ENCODE results near the gene FAM47E. TPM values are rescaled to one million over a fixed set of nuclear protein-coding genes. Genes with fewer than 3 reads are reported as not detected.

FAM47E gene
- total RNA-seq, 1 experiment from 2014 or later = 2.0 TPM

DNA sequence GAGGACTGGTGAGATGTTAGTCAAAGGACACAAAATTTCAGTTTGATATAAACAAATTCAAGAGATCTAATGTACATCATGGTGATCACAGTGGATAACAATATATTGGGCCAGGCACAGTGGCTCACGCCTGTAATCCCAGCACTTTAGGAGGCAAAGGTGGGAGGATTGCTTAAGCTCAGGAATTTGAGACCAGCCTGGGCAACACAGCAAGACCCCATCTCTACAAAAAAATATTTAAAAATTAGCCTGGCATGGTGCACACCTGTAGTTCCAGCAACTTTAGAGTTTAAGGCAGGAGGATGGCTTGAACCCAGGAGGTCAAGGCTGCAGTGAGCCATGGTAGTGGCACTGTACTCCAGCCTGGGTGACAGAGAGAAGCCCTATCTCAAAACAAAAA lies 46.6 kb upstream of the FAM47E start:
- H2BK5ac ChIP-seq (ENCODE audit: insufficient read length, low read length) = no peak overlapping the region
- no peak overlapping the region for H3K27ac ChIP-seq (ENCODE audit: insufficient read length, low read depth, low read length)
- H2BK12ac ChIP-seq (ENCODE audit: insufficient read length, low read depth, low read length) = no peak overlapping the region
- H3K9me3 ChIP-seq (ENCODE audit: control insufficient read depth, low read depth, low read length) = no peaks in the 10 kb centered on the region
- DNase-seq = no peak
- no peak overlapping the region for H3K4me3 Mint-ChIP-seq
- H3K9ac ChIP-seq (ENCODE audit: extremely low read depth, insufficient read length, low read length) = no peak overlapping the region
- WGBS (ENCODE audit: extremely low coverage, insufficient read length, low lambda C conversion rate) = no CpG with 5 or more reads among the region's 1 CpG
- H3K36me3 Mint-ChIP-seq (ENCODE audit: insufficient read depth in 1 of 3, low read depth in 3 of 3) = no peaks in the 10 kb centered on the region; a peak in 1 of 7 replicates
- H2BK15ac ChIP-seq (ENCODE audit: low read depth, low read length) = no peak overlapping the region
- no peak overlapping the region for H2AFZ ChIP-seq (ENCODE audit: low read length)
- H2BK20ac ChIP-seq (ENCODE audit: low read depth, low read length, poor library complexity, severe bottlenecking) = no peak overlapping the region
- H3K79me1 ChIP-seq (ENCODE audit: insufficient read depth, low read depth, low read length, poor library complexity, severe bottlenecking) = no peaks in the 10 kb centered on the region
- H4K5ac ChIP-seq (ENCODE audit: insufficient read length, low read depth, low read length) = no peak overlapping the region
- no peaks in the 10 kb centered on the region for H3K9me3 Mint-ChIP-seq
- TF ChIP-seq, protein P1, sequence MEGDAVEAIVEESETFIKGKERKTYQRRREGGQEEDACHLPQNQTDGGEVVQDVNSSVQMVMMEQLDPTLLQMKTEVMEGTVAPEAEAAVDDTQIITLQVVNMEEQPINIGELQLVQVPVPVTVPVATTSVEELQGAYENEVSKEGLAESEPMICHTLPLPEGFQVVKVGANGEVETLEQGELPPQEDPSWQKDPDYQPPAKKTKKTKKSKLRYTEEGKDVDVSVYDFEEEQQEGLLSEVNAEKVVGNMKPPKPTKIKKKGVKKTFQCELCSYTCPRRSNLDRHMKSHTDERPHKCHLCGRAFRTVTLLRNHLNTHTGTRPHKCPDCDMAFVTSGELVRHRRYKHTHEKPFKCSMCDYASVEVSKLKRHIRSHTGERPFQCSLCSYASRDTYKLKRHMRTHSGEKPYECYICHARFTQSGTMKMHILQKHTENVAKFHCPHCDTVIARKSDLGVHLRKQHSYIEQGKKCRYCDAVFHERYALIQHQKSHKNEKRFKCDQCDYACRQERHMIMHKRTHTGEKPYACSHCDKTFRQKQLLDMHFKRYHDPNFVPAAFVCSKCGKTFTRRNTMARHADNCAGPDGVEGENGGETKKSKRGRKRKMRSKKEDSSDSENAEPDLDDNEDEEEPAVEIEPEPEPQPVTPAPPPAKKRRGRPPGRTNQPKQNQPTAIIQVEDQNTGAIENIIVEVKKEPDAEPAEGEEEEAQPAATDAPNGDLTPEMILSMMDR (conservative IDR thresholded peaks at IDR 0.05) = no peak
- H2AK5ac ChIP-seq (ENCODE audit: insufficient read length, low read length) = no peak overlapping the region
- no peak overlapping the region for H3T11ph ChIP-seq (ENCODE audit: low read length)
- no peak overlapping the region for H3K23ac ChIP-seq (ENCODE audit: insufficient read length, low read depth, low read length)
- no peak overlapping the region for H3K4ac ChIP-seq (ENCODE audit: low read depth, low read length)
- H3K14ac ChIP-seq (ENCODE audit: insufficient read depth, low read length) = no peak overlapping the region
- peaks cover 10 to 14% of the 10 kb centered on the region in 2 experiments for H3K4me1 Mint-ChIP-seq
- no peak overlapping the region for H2BK120ac ChIP-seq (ENCODE audit: low read depth, low read length, poor library complexity, severe bottlenecking)
- H3K4me2 ChIP-seq (ENCODE audit: insufficient read depth, insufficient read length, low read length) = no peak overlapping the region
- no peak overlapping the region for H3K18ac ChIP-seq (ENCODE audit: insufficient read length, low read depth, low read length)
- H4K91ac ChIP-seq (ENCODE audit: insufficient read length, low read depth, low read length) = no peak overlapping the region
- no peaks in the 10 kb centered on the region for H3K23me2 ChIP-seq (ENCODE audit: insufficient read length, low read depth, low read length, poor library complexity, severe bottlenecking)
- H3K56ac ChIP-seq (ENCODE audit: insufficient read length, low read depth, low read length) = no peak overlapping the region
- no peaks in the 10 kb centered on the region for H3K4me1 ChIP-seq (ENCODE audit: insufficient read depth, low read length)
- no peaks in the 10 kb centered on the region; the same call in 1 of the 2 replicates for H3K79me2 ChIP-seq (ENCODE audit: insufficient read depth, low read length)
- no peak overlapping the region for H4K8ac ChIP-seq (replicated peaks; ENCODE audit: insufficient read length, low read depth, low read length)
- no peak overlapping the region for H3K27ac Mint-ChIP-seq
- no peaks in the 10 kb centered on the region for H3K27me3 Mint-ChIP-seq (ENCODE audit: low read depth)
- no peaks in the 10 kb centered on the region for H4K20me1 ChIP-seq (ENCODE audit: control insufficient read depth, insufficient read depth, insufficient read length)
- no peaks in the 10 kb centered on the region for H3K27me3 ChIP-seq (ENCODE audit: insufficient read depth, low read length)

Measured in H9 (cell line).